ENCODE results near the gene SYT7.
"Not testable (repeated sequence)": the region's sequence is repeated elsewhere in the genome, so short reads cannot be mapped to it uniquely, and the experiment has no call there.

- TF ChIP-seq POLR2A, POLR2AphosphoS5, TAF1 (IDR thresholded peaks at IDR 0.05; ENCODE audit: low read depth, low read length): not testable (repeated sequence)
Measured at GRCh38 chr11:61467602-61468001, 113.3 kb downstream of the SYT7 start.

Measured in GM12891 (cell line).